Caco-2 (cell line): ENCODE data around the gene NR2C1. TPM values are rescaled to one million over a fixed set of nuclear protein-coding genes. Genes with fewer than 3 reads are reported as not detected.

ENCODE experiments used
- BruUV-seq: library from RNA; stranded (reverse); fragments of 400-500 nt; replicated peaks from 2 replicates; lab custom pipeline; 2021; lab: Mats Ljungman, UMichigan
- CTCF ChIA-PET: fragments of 300-600 bp; sonication (Branson Sonifier 250); formaldehyde crosslinking; loops from one replicate; lab custom pipeline; 2022; ENCODE audit warnings: antibody characterized with exemption; lab: Charles Lee
- POLR2A ChIA-PET: fragments of 300-600 bp; sonication (Branson Sonifier 250); formaldehyde crosslinking; loops from one replicate; lab custom pipeline; 2022; ENCODE audit warnings: antibody characterized with exemption; lab: Charles Lee
- DNase-seq, 2 experiments: peaks; one replicate each; pipeline versions ENCODE4 v3.0.0 to v3.0.0-alpha.2; 2020 to 2022
- H3K27me3 ChIP-seq: replicated peaks from 2 replicates; pipeline ENCODE4 v1.6.0; 2011; ENCODE audit warnings: low read length; ENCODE audit not compliant: control insufficient read depth, insufficient read depth
- H3K36me3 ChIP-seq: 2 replicates; pipeline ENCODE4 v1.5.1; 2011; ENCODE audit warnings: low read length; ENCODE audit not compliant: control insufficient read depth, insufficient read depth
- H3K4me1 ChIP-seq: fragments of 250-450 bp; sonication (Bioruptor Pico); 2 replicates; pipeline ENCODE4 v1.5.1; 2020; ENCODE audit warnings: mild to moderate bottlenecking
- H3K4me3 ChIP-seq: 2 replicates; pipeline ENCODE4 v1.5.1; 2011; ENCODE audit warnings: low read depth, mild to moderate bottlenecking, control low read depth, low read length
- H3K9me3 ChIP-seq: fragments of 250-450 bp; sonication (Bioruptor Pico); 2 replicates; pipeline ENCODE4 v1.5.1; 2020; ENCODE audit warnings: mild to moderate bottlenecking, moderate library complexity
- H3K27ac Mint-ChIP-seq: one replicate; pipeline ENCODE4 v1.8.0; 2022; ENCODE audit warnings: mixed read lengths; ENCODE audit not compliant: unreplicated experiment
- H3K27me3 Mint-ChIP-seq: one replicate; pipeline ENCODE4 v1.8.0; 2022; ENCODE audit warnings: mixed read lengths; ENCODE audit not compliant: insufficient read depth, unreplicated experiment
- H3K36me3 Mint-ChIP-seq: one replicate; pipeline ENCODE4 v1.8.0; 2022; ENCODE audit warnings: mild to moderate bottlenecking, mixed read lengths; ENCODE audit not compliant: insufficient read depth, unreplicated experiment
- H3K4me1 Mint-ChIP-seq: one replicate; pipeline ENCODE4 v1.8.0; 2022; ENCODE audit warnings: low read depth, mixed read lengths; ENCODE audit not compliant: unreplicated experiment
- H3K4me3 Mint-ChIP-seq: one replicate; pipeline ENCODE4 v1.8.0; 2022; ENCODE audit warnings: mild to moderate bottlenecking, moderate library complexity, mixed read lengths; ENCODE audit not compliant: unreplicated experiment
- H3K9me3 Mint-ChIP-seq: one replicate; pipeline ENCODE4 v1.8.0; 2022; ENCODE audit warnings: mixed read lengths; ENCODE audit not compliant: unreplicated experiment
- CTCF ChIP-seq, 2 experiments: fragments of 200-600 bp in 1 of 2; IDR thresholded peaks; 1 replicate in 1 of 2; 2 replicates in 1 of 2; pipeline versions ENCODE4 v1.5.1 to v1.8.0; 2011 to 2022; ENCODE audit warnings: antibody characterized with exemption in 1 of 2, control low read depth in 1 of 2, inconsistent platforms in 1 of 2, low read depth in 1 of 2, low read length in 1 of 2, mild to moderate bottlenecking in 1 of 2, moderate library complexity in 1 of 2; ENCODE audit not compliant: insufficient read depth in 1 of 2, severe bottlenecking in 1 of 2, unreplicated experiment in 1 of 2
- intact Hi-C: fragments of 100-400 bp; cut with micrococcal nuclease; formaldehyde crosslinking; loops from one replicate; pipeline ENCODE4 v1.10.0; 2022; ENCODE audit not compliant: unreplicated experiment
- total RNA-seq: library from RNA; stranded (reverse); gene quantifications from 2 replicates; pipeline ENCODE4 v1.2.3, GENCODE V29; 2022

The NR2C1 gene
- total RNA-seq, 1 experiment from 2014 or later = 51.1 TPM

GRCh38 chr12:95074766-95075165, 1.3 kb upstream of the NR2C1 start:
- intact Hi-C loops = no loop called here
- H3K4me1 ChIP-seq = peaks cover 5% of the 10 kb centered on the region; the same call in 1 of the 2 replicates
- H3K36me3 ChIP-seq = no peaks in the 10 kb centered on the region
- no peaks in the 10 kb centered on the region for H3K27me3 Mint-ChIP-seq
- no TSS peak for BruUV-seq
- H3K4me1 Mint-ChIP-seq = peaks cover 6% of the 10 kb centered on the region
- H3K4me3 Mint-ChIP-seq = no peak overlapping the region
- TF ChIP-seq CTCF (IDR thresholded peaks at IDR 0.05; ENCODE audit: insufficient read depth in 1 of 2, low read depth in 1 of 2, low read length in 1 of 2, severe bottlenecking in 1 of 2, unreplicated experiment in 1 of 2) = no peak
- no peaks in the 10 kb centered on the region for H3K9me3 ChIP-seq
- no peak for DNase-seq
- no peaks in the 10 kb centered on the region for H3K9me3 Mint-ChIP-seq
- peaks cover 11% of the 10 kb centered on the region for H3K36me3 Mint-ChIP-seq
- no peaks in the 10 kb centered on the region for H3K27me3 ChIP-seq
- ChIA-PET POLR2A (no interaction called here), CTCF (no interaction called here)
- no peak overlapping the region for H3K4me3 ChIP-seq
- H3K27ac Mint-ChIP-seq = no peak overlapping the region

- H3K9me3 ChIP-seq = no peaks in the 10 kb centered on the region
- POLR2A ChIA-PET = interaction anchor here (0.6 to 1.2 kb wide), 4 partner anchors 8 to 400 kb away, joined by 3 to 4 read pairs (median 4); partner anchors contain the start of genes FGD6, METAP2 and VEZT
- no peaks in the 10 kb centered on the region for H3K36me3 ChIP-seq
- peak overlapping the region; percentile 94 for H3K27ac Mint-ChIP-seq
- CTCF ChIA-PET = interaction anchor here (0.6 to 2.0 kb wide), 13 partner anchors 11 to 460 kb away, joined by 3 to 18 read pairs (median 4); partner anchors contain the start of genes FGD6, NDUFA12 and VEZT
- H3K27me3 ChIP-seq = no peaks in the 10 kb centered on the region
- no peaks in the 10 kb centered on the region for H3K9me3 Mint-ChIP-seq
- peaks cover 11% of the 10 kb centered on the region for H3K36me3 Mint-ChIP-seq
- TF ChIP-seq CTCF (IDR thresholded peaks at IDR 0.05; ENCODE audit: insufficient read depth in 1 of 2, low read depth in 1 of 2, low read length in 1 of 2, severe bottlenecking in 1 of 2, unreplicated experiment in 1 of 2) = peak in 1 of 2 experiments; percentile 85
- no peaks in the 10 kb centered on the region for H3K27me3 Mint-ChIP-seq
- peaks cover 6% of the 10 kb centered on the region for H3K4me1 Mint-ChIP-seq
- intact Hi-C loops = loop anchor here (1.0 to 2.0 kb wide), 2 partner anchors 143 to 262 kb away; partner anchors contain the start of genes FGD6 and VEZT
- BruUV-seq = TSS peak; percentile 67
- H3K4me1 ChIP-seq = peaks cover 5% of the 10 kb centered on the region; the same call in 1 of the 2 replicates
- DNase-seq = no peak
- H3K4me3 Mint-ChIP-seq = peak overlapping the region; percentile 91
- H3K4me3 ChIP-seq = no peak overlapping the region; the same call in 1 of the 2 replicates
These were observed 491 bp upstream of the NR2C1 start for GRCh38 chr12:95073698-95074520.

- H3K4me3 Mint-ChIP-seq = no peak overlapping the region
- BruUV-seq = no TSS peak
- H3K4me1 Mint-ChIP-seq = no peaks in the 10 kb centered on the region
- H3K27me3 ChIP-seq = no peaks in the 10 kb centered on the region
- DNase-seq = no peak
- intact Hi-C loops = no loop called here
- peaks cover 5% of the 10 kb centered on the region; the same call in 1 of the 2 replicates for H3K4me1 ChIP-seq
- no peak for TF ChIP-seq CTCF (IDR thresholded peaks at IDR 0.05; ENCODE audit: insufficient read depth in 1 of 2, low read depth in 1 of 2, low read length in 1 of 2, severe bottlenecking in 1 of 2, unreplicated experiment in 1 of 2)
- no peaks in the 10 kb centered on the region for H3K9me3 ChIP-seq
- H3K36me3 Mint-ChIP-seq = peaks cover 31% of the 10 kb centered on the region
- H3K27me3 Mint-ChIP-seq = no peaks in the 10 kb centered on the region
- H3K27ac Mint-ChIP-seq = no peak overlapping the region
- H3K36me3 ChIP-seq = no peaks in the 10 kb centered on the region
- CTCF ChIA-PET = no interaction called here
- H3K4me3 ChIP-seq = no peak overlapping the region
- H3K9me3 Mint-ChIP-seq = no peaks in the 10 kb centered on the region
- POLR2A ChIA-PET = no interaction called here
These were observed 3.0 kb downstream of the NR2C1 start for GRCh38 chr12:95070378-95070777.
